ENCODE data around the gene RNF220. TPM values are rescaled to one million over a fixed set of nuclear protein-coding genes. Genes with fewer than 3 reads are reported as not detected.

The RNF220 gene
- total RNA-seq, 1 experiment from 2014 or later = 128 TPM

GRCh38 chr1:44542420-44543063 lies 137.5 kb downstream of the RNF220 start:
- ChIA-PET CTCF (interaction anchor here (0.5 to 9.5 kb wide), 45 partner anchors 8 to 330 kb away, joined by 3 to 69 read pairs (median 5); partner anchors contain the start of genes DMAP1, RNF220 and TMEM53), POLR2A (interaction anchor here (0.6 to 3.0 kb wide), 11 partner anchors 8 to 893 kb away, joined by 3 to 16 read pairs (median 3); partner anchors contain the start of genes KDM4A and RNF220)
- Mint-ChIP-seq H3K36me3 (peaks cover 3% of the 10 kb centered on the region; the same call in 1 of the 2 replicates), H3K4me1 (peaks cover 85% of the 10 kb centered on the region), H3K4me3 (peak overlapping the region; percentile 49), H3K9me3 (no peaks in the 10 kb centered on the region), H3K27me3 (ENCODE audit: low read depth) (peaks cover 28% of the 10 kb centered on the region), H3K27ac (peak overlapping the region; percentile 86)
- TF ChIP-seq ZNF416 (CRISPR knock-in tag; IDR thresholded peaks at IDR 0.05) (no peak), AR (CRISPR knock-in tag; IDR thresholded peaks at IDR 0.05) (no peak), CBFB (CRISPR knock-in tag; IDR thresholded peaks at IDR 0.05; ENCODE audit: low read depth) (0 out of 2 replicates have a peak, but pooled peaks have one; percentile 28), NR1H2 (CRISPR knock-in tag; IDR thresholded peaks at IDR 0.05) (no peak), ATF3 (CRISPR knock-in tag; conservative IDR thresholded peaks at IDR 0.05) (no peak), KAT7 (CRISPR knock-in tag; IDR thresholded peaks at IDR 0.05; ENCODE audit: borderline replicate concordance) (peak; percentile 89; the same call in 1 of the 2 replicates), SOX15 (CRISPR knock-in tag; IDR thresholded peaks at IDR 0.05) (no peak), CDX4 (CRISPR knock-in tag; IDR thresholded peaks at IDR 0.05; ENCODE audit: borderline replicate concordance) (no peak), PRRX2 (CRISPR knock-in tag; IDR thresholded peaks at IDR 0.05) (0 out of 2 replicates have a peak, but pooled peaks have one; percentile 23), NR3C1 (CRISPR knock-in tag; conservative IDR thresholded peaks at IDR 0.05; ENCODE audit: low read depth) (0 out of 2 replicates have a peak, but pooled peaks have one; percentile 37), E2F1 (CRISPR knock-in tag; IDR thresholded peaks at IDR 0.05) (no peak), SP1 (CRISPR knock-in tag; conservative IDR thresholded peaks at IDR 0.05) (no peak)
- DNase-seq (ENCODE audit: low spot score) = peak; percentile 22
- no peak for ATAC-seq

GRCh38 chr1:44543064-44543744 lies 138.1 kb downstream of the RNF220 start:
- Mint-ChIP-seq H3K27me3 (ENCODE audit: low read depth) (peaks cover 28% of the 10 kb centered on the region), H3K4me1 (peaks cover 78% of the 10 kb centered on the region), H3K9me3 (no peaks in the 10 kb centered on the region), H3K36me3 (peaks cover 3% of the 10 kb centered on the region; the same call in 1 of the 2 replicates), H3K27ac (peak overlapping the region; percentile 99), H3K4me3 (peak overlapping the region; percentile 64)
- ATAC-seq (peak; percentile 93), DNase-seq (ENCODE audit: low spot score) (peak; percentile 94)
- ChIA-PET CTCF (interaction anchor here (0.5 to 9.5 kb wide), 49 partner anchors 8 to 450 kb away, joined by 3 to 69 read pairs (median 4); partner anchors contain the start of genes DMAP1, RNF220 and TMEM53), POLR2A (interaction anchor here (0.6 to 3.0 kb wide), 16 partner anchors 8 to 893 kb away, joined by 3 to 16 read pairs (median 3); partner anchors contain the start of genes KDM4A and RNF220)
- TF ChIP-seq SP1 (CRISPR knock-in tag; conservative IDR thresholded peaks at IDR 0.05) = peak; percentile 47; the same call in 1 of the 2 replicates
- TF ChIP-seq FOXP4 (CRISPR knock-in tag; IDR thresholded peaks at IDR 0.05) = no peak
- no peak for TF ChIP-seq ZSCAN18 (CRISPR knock-in tag; IDR thresholded peaks at IDR 0.05)
- 0 out of 2 replicates have a peak, but pooled peaks have one; percentile 8 for TF ChIP-seq KAT7 (CRISPR knock-in tag; IDR thresholded peaks at IDR 0.05; ENCODE audit: borderline replicate concordance)
- TF ChIP-seq OVOL2 (CRISPR knock-in tag; IDR thresholded peaks at IDR 0.05; ENCODE audit: borderline replicate concordance) = no peak
- TF ChIP-seq NR2C2 (CRISPR knock-in tag; IDR thresholded peaks at IDR 0.05) = no peak
- TF ChIP-seq FOXP1 (CRISPR knock-in tag; IDR thresholded peaks at IDR 0.05; ENCODE audit: borderline replicate concordance) = no peak
- no peak; the same call in 1 of the 2 replicates for TF ChIP-seq TEAD1 (CRISPR knock-in tag; IDR thresholded peaks at IDR 0.05)
- no peak for TF ChIP-seq ELF4 (CRISPR knock-in tag; IDR thresholded peaks at IDR 0.05; ENCODE audit: low read depth)
- TF ChIP-seq ERG (CRISPR knock-in tag; IDR thresholded peaks at IDR 0.05) = no peak
- no peak for TF ChIP-seq NFYB (CRISPR knock-in tag; conservative IDR thresholded peaks at IDR 0.05; ENCODE audit: low read depth)
- peak; percentile 97 for TF ChIP-seq NFE2L1 (CRISPR knock-in tag; IDR thresholded peaks at IDR 0.05)
- TF ChIP-seq ZNF232 (CRISPR knock-in tag; IDR thresholded peaks at IDR 0.05) = no peak

All from WTC11 (cell line).